Astrocyte (in vitro differentiated cells and primary cell): ENCODE results near the gene TBPL2.

Source experiments
- CTCF ChIP-seq: IDR thresholded peaks from 2 replicates; pipeline ENCODE4 v1.5.1; 2011; ENCODE audit warnings: low read depth, mild to moderate bottlenecking, inconsistent platforms, low read length, moderate library complexity; ENCODE audit not compliant: insufficient read depth
- EZH2 ChIP-seq: IDR thresholded peaks from 2 replicates; pipeline ENCODE4 v1.6.1; 2012; ENCODE audit warnings: mild to moderate bottlenecking, low read length, inconsistent platforms; ENCODE audit not compliant: insufficient read depth

- TF ChIP-seq CTCF (no peak), EZH2 (no peak)
Observed at GRCh38 chr14:55470025-55470424, 29.6 kb upstream of the TBPL2 start.
